Liver (tissue), 9 donors: Measurements from ENCODE around the gene PPL. TPM values are rescaled to one million over a fixed set of nuclear protein-coding genes. Genes with fewer than 3 reads are reported as not detected.

Experiments
- DNase-seq: peaks from one replicate; pipeline ENCODE4 v3.0.0-alpha.2; 2017; ENCODE audit warnings: low spot score
- H3K27ac ChIP-seq, 2 donors: one replicate each; pipeline ENCODE4 v1.7.0; 2013; ENCODE audit warnings: inconsistent platforms in 2 of 2, low read length in 2 of 2, control low read depth in 1 of 2, low read depth in 1 of 2, mild to moderate bottlenecking in 1 of 2
- H3K27me3 ChIP-seq, 4 donors: one replicate each; pipeline versions ENCODE4 v1.6.1 to v1.7.0; 2013; ENCODE audit warnings: low read length in 3 of 4, inconsistent platforms in 1 of 4, mild to moderate bottlenecking in 1 of 4, moderate library complexity in 1 of 4; ENCODE audit not compliant: control insufficient read depth in 4 of 4, insufficient read depth in 4 of 4
- H3K36me3 ChIP-seq, 4 donors: one replicate each; pipeline versions ENCODE4 v1.6.1 to v1.7.0; 2013; ENCODE audit warnings: low read length in 3 of 4, mild to moderate bottlenecking in 3 of 4, low read depth in 1 of 4, moderate library complexity in 1 of 4; ENCODE audit not compliant: control insufficient read depth in 4 of 4, insufficient read depth in 3 of 4
- H3K4me1 ChIP-seq, 4 donors: one replicate each; pipeline versions ENCODE4 v1.6.1 to v1.7.0; 2013; ENCODE audit warnings: low read length in 3 of 4, mild to moderate bottlenecking in 3 of 4, moderate library complexity in 1 of 4; ENCODE audit not compliant: control insufficient read depth in 4 of 4, insufficient read depth in 4 of 4
- H3K4me3 ChIP-seq, 3 donors: one replicate each; pipeline versions ENCODE4 v1.6.1 to v1.7.0; 2013; ENCODE audit warnings: low read length in 3 of 3, control low read depth in 1 of 3, low read depth in 1 of 3, mild to moderate bottlenecking in 1 of 3
- H3K9ac ChIP-seq, 2 donors: one replicate each; pipeline ENCODE4 v1.7.0; 2013; ENCODE audit warnings: low read length in 2 of 2, mild to moderate bottlenecking in 2 of 2, moderate library complexity in 2 of 2, control low read depth in 1 of 2, low read depth in 1 of 2
- H3K9me3 ChIP-seq, 4 donors: one replicate each; pipeline versions ENCODE4 v1.6.1 to v1.7.0; 2013; ENCODE audit warnings: low read length in 3 of 4; ENCODE audit not compliant: control insufficient read depth in 4 of 4
- EGR1 ChIP-seq, 2 donors: IDR thresholded peaks; 2 replicates each; pipeline ENCODE4 v1.6.1; 2016 to 2018; ENCODE audit warnings: antibody characterized with exemption in 2 of 2, low read depth in 2 of 2
- FOXA1 ChIP-seq: IDR thresholded peaks from 2 replicates; pipeline ENCODE4 v1.6.1; 2016; ENCODE audit warnings: antibody characterized with exemption
- FOXA2 ChIP-seq: IDR thresholded peaks from 2 replicates; pipeline ENCODE4 v1.6.1; 2016; ENCODE audit warnings: antibody characterized with exemption
- GABPA ChIP-seq, 2 donors: IDR thresholded peaks in 1 of 2; conservative IDR thresholded peaks in 1 of 2; 2 replicates each; pipeline ENCODE4 v1.6.1; 2016; ENCODE audit warnings: antibody characterized with exemption in 2 of 2, mild to moderate bottlenecking in 1 of 2, moderate library complexity in 1 of 2
- HNF4A ChIP-seq, 2 donors: conservative IDR thresholded peaks; 2 replicates each; pipeline ENCODE4 v1.6.1; 2016; ENCODE audit warnings: antibody characterized with exemption in 2 of 2, mild to moderate bottlenecking in 2 of 2
- HNF4G ChIP-seq: IDR thresholded peaks from 2 replicates; pipeline ENCODE4 v1.6.1; 2016; ENCODE audit warnings: antibody characterized with exemption
- JUND ChIP-seq, 2 donors: IDR thresholded peaks; 2 replicates each; pipeline ENCODE4 v1.6.1; 2016; ENCODE audit warnings: antibody characterized with exemption in 2 of 2
- NR2F2 ChIP-seq: IDR thresholded peaks from 2 replicates; pipeline ENCODE4 v1.6.1; 2016; ENCODE audit warnings: antibody characterized with exemption
- RXRA ChIP-seq, 2 donors: IDR thresholded peaks; 2 replicates each; pipeline ENCODE4 v1.6.1; 2017 to 2018; ENCODE audit warnings: antibody characterized with exemption in 2 of 2, mild to moderate bottlenecking in 1 of 2
- SP1 ChIP-seq: IDR thresholded peaks from 2 replicates; pipeline ENCODE4 v1.6.1; 2018; ENCODE audit warnings: antibody characterized with exemption, mild to moderate bottlenecking
- TAF1 ChIP-seq: conservative IDR thresholded peaks from 2 replicates; pipeline ENCODE4 v1.6.1; 2016; ENCODE audit warnings: antibody characterized with exemption, mild to moderate bottlenecking
- YY1 ChIP-seq: IDR thresholded peaks from 2 replicates; pipeline ENCODE4 v1.6.1; 2016; ENCODE audit warnings: antibody characterized with exemption, mild to moderate bottlenecking
- WGBS: extraction: QIAGEN DNeasy Blood & Tissue Kit; methylation state at CpG from one replicate; pipeline ENCODE4 v1.1.7; 2013; 5-methylcytosine and 5-hydroxymethylcytosine counted together
- polyA plus RNA-seq, 2 donors: library from polyadenylated mRNA; stranded (reverse) in 1 of 2; unstranded in 1 of 2; fragments of 200-250 nt in 1 of 2; fragments of >200 nt in 1 of 2; fragmentation: Nextera tagmentation in 1 of 2; extraction: Ambion mirVana in 1 of 2; gene quantifications; one replicate each; pipeline versions ENCODE4 v1.2.1 to v1.2.3, GENCODE V29; 2013 to 2015
- total RNA-seq, 2 donors: library from RNA; depleted of rRNA; stranded (reverse); fragments of >200 nt; gene quantifications; one replicate each; pipeline ENCODE4 v1.2.3, GENCODE V29; 2014
- TF ChIP-seq, protein P1 (sequence below): IDR thresholded peaks from 2 replicates; pipeline ENCODE4 v1.6.1; 2016; ENCODE audit warnings: antibody characterized with exemption, mild to moderate bottlenecking
- TF ChIP-seq, protein P2 (sequence below): IDR thresholded peaks from 2 replicates; pipeline ENCODE4 v1.6.1; 2016; ENCODE audit warnings: antibody characterized with exemption
- TF ChIP-seq, protein P3 (sequence below): fragments of 150-350 bp; IDR thresholded peaks from 2 replicates; pipeline ENCODE4 v1.5.1; 2017; ENCODE audit warnings: improper control_type of control experiment, low read depth, low read length; ENCODE audit not compliant: missing input control
- TF ChIP-seq, protein P4 (sequence below): IDR thresholded peaks from 2 replicates; pipeline ENCODE4 v1.6.1; 2016; ENCODE audit warnings: antibody characterized with exemption
- donor health status: healthy.
- donor health status: healthy.
- donor health status: healthy.
- donor health status: healthy.
- donor health status: healthy.

The PPL gene
- total and polyA plus RNA-seq, 4 donors = 2.1 to 26.0 (median 6.1) TPM

DNA sequence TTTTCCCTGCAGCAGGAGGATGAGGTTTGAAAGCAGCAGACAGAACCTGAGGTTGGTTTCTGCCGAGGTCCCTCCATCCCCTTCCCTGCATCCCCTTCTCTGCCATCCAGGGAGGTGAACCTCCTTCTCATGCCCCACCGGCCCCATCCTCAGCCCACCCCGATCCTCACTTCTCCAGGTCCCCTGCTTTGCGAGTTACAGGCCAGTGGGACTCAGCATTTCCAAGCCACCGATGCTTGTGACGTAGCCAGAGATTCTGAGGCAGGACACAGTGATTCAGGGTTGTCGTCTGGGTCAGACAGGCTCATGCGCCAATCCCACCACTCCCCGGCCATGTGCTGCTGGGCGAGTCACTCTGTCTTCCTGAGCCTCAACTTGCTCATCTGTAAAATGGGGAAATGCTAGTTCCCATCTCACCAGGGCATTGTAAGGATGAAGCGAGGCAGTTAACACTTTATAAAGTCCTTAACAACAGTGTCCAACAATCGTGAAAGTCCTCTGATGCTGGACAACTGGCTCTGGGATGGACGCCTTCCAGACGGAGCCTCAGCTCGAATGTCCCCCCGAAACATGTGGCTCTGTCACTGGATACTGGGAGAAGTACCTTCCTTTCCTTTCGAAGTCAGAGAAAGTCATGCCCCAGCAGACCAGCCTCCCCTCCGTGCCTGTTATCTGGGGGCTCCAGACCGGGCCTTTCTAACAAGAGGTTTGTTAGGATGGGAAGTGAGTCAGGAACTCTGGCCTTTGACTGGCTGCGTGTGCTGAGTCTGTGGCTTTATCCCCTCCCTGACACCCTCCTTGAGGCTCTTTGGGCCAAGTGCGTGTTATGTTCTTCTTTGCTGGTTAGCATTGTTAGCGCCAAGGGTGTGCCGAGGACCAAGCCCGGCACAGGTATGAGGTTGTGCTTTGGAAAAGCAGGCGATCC lies 43.0 kb upstream of the PPL start:
- no peak for DNase-seq
- Histone ChIP-seq H3K27me3 (no peaks in the 10 kb centered on the region), H3K9me3 (peaks cover 0 to 3% (median 0%) of the 10 kb centered on the region in 4 donors), H3K27ac (no peak overlapping the region), H3K36me3 (no peaks in the 10 kb centered on the region), H3K4me3 (no peak overlapping the region), H3K4me1 (no peaks in the 10 kb centered on the region), H3K9ac (no peak overlapping the region)
- TF ChIP-seq SP1 (no peak), FOXA1 (no peak), GABPA (IDR thresholded peaks at IDR 0.05 in 1 of 2, conservative IDR thresholded peaks at IDR 0.05 in 1 of 2) (no peak), TAF1 (no peak), RXRA (IDR thresholded peaks at IDR 0.05) (no peak), YY1 (no peak), EGR1 (IDR thresholded peaks at IDR 0.05; ENCODE audit: low read depth in 2 of 2) (no peak), HNF4A (conservative IDR thresholded peaks at IDR 0.05) (no peak)
- TF ChIP-seq, protein P1, sequence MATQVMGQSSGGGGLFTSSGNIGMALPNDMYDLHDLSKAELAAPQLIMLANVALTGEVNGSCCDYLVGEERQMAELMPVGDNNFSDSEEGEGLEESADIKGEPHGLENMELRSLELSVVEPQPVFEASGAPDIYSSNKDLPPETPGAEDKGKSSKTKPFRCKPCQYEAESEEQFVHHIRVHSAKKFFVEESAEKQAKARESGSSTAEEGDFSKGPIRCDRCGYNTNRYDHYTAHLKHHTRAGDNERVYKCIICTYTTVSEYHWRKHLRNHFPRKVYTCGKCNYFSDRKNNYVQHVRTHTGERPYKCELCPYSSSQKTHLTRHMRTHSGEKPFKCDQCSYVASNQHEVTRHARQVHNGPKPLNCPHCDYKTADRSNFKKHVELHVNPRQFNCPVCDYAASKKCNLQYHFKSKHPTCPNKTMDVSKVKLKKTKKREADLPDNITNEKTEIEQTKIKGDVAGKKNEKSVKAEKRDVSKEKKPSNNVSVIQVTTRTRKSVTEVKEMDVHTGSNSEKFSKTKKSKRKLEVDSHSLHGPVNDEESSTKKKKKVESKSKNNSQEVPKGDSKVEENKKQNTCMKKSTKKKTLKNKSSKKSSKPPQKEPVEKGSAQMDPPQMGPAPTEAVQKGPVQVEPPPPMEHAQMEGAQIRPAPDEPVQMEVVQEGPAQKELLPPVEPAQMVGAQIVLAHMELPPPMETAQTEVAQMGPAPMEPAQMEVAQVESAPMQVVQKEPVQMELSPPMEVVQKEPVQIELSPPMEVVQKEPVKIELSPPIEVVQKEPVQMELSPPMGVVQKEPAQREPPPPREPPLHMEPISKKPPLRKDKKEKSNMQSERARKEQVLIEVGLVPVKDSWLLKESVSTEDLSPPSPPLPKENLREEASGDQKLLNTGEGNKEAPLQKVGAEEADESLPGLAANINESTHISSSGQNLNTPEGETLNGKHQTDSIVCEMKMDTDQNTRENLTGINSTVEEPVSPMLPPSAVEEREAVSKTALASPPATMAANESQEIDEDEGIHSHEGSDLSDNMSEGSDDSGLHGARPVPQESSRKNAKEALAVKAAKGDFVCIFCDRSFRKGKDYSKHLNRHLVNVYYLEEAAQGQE = no peak
- TF ChIP-seq, protein P2, sequence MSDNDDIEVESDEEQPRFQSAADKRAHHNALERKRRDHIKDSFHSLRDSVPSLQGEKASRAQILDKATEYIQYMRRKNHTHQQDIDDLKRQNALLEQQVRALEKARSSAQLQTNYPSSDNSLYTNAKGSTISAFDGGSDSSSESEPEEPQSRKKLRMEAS = no peak
- TF ChIP-seq, protein P3, sequence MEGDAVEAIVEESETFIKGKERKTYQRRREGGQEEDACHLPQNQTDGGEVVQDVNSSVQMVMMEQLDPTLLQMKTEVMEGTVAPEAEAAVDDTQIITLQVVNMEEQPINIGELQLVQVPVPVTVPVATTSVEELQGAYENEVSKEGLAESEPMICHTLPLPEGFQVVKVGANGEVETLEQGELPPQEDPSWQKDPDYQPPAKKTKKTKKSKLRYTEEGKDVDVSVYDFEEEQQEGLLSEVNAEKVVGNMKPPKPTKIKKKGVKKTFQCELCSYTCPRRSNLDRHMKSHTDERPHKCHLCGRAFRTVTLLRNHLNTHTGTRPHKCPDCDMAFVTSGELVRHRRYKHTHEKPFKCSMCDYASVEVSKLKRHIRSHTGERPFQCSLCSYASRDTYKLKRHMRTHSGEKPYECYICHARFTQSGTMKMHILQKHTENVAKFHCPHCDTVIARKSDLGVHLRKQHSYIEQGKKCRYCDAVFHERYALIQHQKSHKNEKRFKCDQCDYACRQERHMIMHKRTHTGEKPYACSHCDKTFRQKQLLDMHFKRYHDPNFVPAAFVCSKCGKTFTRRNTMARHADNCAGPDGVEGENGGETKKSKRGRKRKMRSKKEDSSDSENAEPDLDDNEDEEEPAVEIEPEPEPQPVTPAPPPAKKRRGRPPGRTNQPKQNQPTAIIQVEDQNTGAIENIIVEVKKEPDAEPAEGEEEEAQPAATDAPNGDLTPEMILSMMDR = no peak
- 72% methylated on average over 25 of the region's 25 CpGs for WGBS

DNA sequence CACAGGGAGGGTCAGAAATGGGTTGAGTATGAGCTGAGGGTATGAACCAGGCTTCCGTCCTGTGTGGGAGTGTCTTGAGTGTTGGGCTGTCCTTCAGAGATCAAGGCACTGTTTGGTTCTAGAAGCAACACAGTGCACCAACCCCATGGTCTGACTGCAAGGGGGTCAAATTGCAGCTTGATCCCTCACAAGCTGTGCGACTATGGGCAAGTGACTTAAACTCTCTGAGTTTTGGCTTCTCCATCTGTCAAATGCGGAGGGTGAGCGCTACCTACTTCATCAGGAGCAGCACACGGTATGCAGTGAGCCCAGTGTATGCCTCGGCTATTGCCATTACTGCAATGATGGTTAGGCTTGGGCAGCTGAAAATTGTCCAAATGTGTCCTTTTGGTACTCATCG lies 42.2 kb upstream of the PPL start:
- 81% methylated on average over 7 of the region's 7 CpGs for whole genome bisulfite sequencing
- no peak for DNase-seq
- Histone ChIP-seq H3K9ac (no peak overlapping the region), H3K4me3 (no peak overlapping the region), H3K4me1 (no peaks in the 10 kb centered on the region), H3K36me3 (no peaks in the 10 kb centered on the region), H3K27me3 (no peaks in the 10 kb centered on the region), H3K27ac (no peak overlapping the region), H3K9me3 (peaks cover 0 to 2% (median 0%) of the 10 kb centered on the region in 4 donors)
- TF ChIP-seq, protein P1 = no peak
- no peak for TF ChIP-seq HNF4G
- TF ChIP-seq, protein P3 = no peak
- TF ChIP-seq FOXA1 = no peak
- no peak for TF ChIP-seq FOXA2
- TF ChIP-seq, protein P2 = no peak
- TF ChIP-seq YY1 = no peak
- no peak for TF ChIP-seq JUND (IDR thresholded peaks at IDR 0.05)
- TF ChIP-seq, protein P4, sequence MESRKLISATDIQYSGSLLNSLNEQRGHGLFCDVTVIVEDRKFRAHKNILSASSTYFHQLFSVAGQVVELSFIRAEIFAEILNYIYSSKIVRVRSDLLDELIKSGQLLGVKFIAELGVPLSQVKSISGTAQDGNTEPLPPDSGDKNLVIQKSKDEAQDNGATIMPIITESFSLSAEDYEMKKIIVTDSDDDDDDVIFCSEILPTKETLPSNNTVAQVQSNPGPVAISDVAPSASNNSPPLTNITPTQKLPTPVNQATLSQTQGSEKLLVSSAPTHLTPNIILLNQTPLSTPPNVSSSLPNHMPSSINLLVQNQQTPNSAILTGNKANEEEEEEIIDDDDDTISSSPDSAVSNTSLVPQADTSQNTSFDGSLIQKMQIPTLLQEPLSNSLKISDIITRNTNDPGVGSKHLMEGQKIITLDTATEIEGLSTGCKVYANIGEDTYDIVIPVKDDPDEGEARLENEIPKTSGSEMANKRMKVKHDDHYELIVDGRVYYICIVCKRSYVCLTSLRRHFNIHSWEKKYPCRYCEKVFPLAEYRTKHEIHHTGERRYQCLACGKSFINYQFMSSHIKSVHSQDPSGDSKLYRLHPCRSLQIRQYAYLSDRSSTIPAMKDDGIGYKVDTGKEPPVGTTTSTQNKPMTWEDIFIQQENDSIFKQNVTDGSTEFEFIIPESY = no peak
- TF ChIP-seq TAF1 = no peak
- TF ChIP-seq NR2F2 = no peak
